ENCODE measurements around the gene TMEM201. TPM values are rescaled to one million over a fixed set of nuclear protein-coding genes. Genes with fewer than 3 reads are reported as not detected.

The TMEM201 gene
- total RNA-seq, 1 donor from 2014 or later: 35.1 TPM

- TF ChIP-seq, protein P1, sequence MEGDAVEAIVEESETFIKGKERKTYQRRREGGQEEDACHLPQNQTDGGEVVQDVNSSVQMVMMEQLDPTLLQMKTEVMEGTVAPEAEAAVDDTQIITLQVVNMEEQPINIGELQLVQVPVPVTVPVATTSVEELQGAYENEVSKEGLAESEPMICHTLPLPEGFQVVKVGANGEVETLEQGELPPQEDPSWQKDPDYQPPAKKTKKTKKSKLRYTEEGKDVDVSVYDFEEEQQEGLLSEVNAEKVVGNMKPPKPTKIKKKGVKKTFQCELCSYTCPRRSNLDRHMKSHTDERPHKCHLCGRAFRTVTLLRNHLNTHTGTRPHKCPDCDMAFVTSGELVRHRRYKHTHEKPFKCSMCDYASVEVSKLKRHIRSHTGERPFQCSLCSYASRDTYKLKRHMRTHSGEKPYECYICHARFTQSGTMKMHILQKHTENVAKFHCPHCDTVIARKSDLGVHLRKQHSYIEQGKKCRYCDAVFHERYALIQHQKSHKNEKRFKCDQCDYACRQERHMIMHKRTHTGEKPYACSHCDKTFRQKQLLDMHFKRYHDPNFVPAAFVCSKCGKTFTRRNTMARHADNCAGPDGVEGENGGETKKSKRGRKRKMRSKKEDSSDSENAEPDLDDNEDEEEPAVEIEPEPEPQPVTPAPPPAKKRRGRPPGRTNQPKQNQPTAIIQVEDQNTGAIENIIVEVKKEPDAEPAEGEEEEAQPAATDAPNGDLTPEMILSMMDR (IDR thresholded peaks at IDR 0.05; ENCODE audit: partially characterized antibody, unreplicated experiment): no peak
- no peaks in the 10 kb centered on the region for H3K9me3 Mint-ChIP-seq (ENCODE audit: unreplicated experiment)
- H3K27ac Mint-ChIP-seq (ENCODE audit: unreplicated experiment): no peak overlapping the region
- H3K4me3 Mint-ChIP-seq (ENCODE audit: unreplicated experiment): no peak overlapping the region
- peaks cover 8% of the 10 kb centered on the region for H3K27me3 Mint-ChIP-seq (ENCODE audit: unreplicated experiment)
- H3K4me1 Mint-ChIP-seq (ENCODE audit: low read depth, unreplicated experiment): no peaks in the 10 kb centered on the region
- H3K36me3 Mint-ChIP-seq (ENCODE audit: unreplicated experiment): no peaks in the 10 kb centered on the region
- DNase-seq: no peak
Measured at GRCh38 chr1:9626201-9626608, 37.5 kb downstream of the TMEM201 start.

DNA sequence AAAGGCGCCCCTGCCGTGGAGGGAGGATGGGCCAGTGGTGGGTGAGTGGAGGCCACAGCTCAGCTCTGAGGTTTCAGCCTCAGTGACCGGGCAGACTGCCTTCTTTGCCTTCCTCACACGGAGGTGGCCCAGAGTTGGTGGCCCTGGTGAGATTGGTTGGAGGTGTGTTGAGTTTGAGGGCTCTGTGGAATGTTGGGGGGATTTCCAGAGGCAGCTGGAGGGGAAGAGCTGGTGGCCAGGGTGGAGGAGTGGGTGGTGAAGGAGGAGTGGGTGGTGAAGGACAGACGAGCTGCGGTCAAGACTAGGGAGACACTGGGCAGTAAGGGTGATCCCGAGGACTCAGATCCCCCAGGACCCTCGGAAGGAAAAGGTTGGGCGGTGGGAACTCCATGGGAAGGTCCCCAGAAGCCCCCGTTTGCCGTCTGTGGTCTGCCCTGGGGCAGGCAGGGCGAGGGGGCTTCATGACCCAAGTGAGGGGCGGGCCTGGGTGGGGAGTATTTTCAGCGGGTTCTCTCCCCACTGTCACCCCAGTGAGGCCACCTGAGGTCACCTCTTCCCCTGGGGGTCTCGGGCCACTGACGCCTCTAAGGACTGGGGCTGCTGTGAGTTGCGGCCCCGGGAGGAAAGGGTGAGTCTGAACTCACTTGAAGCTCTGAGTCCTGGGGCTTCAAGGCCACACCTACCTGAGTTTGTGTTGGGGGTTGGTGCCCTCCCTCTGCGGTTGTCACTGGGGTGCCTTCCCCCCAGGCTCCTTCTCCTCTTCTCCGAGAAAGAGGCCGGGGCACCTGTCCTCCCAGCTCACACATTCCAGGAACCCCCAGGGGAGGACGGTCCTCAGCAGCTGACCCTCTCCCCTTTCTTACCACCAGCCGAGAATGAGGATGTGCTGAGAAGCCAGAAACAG lies 40.1 kb downstream of the TMEM201 start:
- TF ChIP-seq, protein P1 (IDR thresholded peaks at IDR 0.05; ENCODE audit: partially characterized antibody, unreplicated experiment): no peak
- Mint-ChIP-seq H3K4me3 (ENCODE audit: unreplicated experiment) (no peak overlapping the region), H3K4me1 (ENCODE audit: low read depth, unreplicated experiment) (no peaks in the 10 kb centered on the region), H3K27me3 (ENCODE audit: unreplicated experiment) (peaks cover 4% of the 10 kb centered on the region), H3K36me3 (ENCODE audit: unreplicated experiment) (no peaks in the 10 kb centered on the region), H3K27ac (ENCODE audit: unreplicated experiment) (no peak overlapping the region), H3K9me3 (ENCODE audit: unreplicated experiment) (no peaks in the 10 kb centered on the region)
- DNase-seq: no peak

DNA sequence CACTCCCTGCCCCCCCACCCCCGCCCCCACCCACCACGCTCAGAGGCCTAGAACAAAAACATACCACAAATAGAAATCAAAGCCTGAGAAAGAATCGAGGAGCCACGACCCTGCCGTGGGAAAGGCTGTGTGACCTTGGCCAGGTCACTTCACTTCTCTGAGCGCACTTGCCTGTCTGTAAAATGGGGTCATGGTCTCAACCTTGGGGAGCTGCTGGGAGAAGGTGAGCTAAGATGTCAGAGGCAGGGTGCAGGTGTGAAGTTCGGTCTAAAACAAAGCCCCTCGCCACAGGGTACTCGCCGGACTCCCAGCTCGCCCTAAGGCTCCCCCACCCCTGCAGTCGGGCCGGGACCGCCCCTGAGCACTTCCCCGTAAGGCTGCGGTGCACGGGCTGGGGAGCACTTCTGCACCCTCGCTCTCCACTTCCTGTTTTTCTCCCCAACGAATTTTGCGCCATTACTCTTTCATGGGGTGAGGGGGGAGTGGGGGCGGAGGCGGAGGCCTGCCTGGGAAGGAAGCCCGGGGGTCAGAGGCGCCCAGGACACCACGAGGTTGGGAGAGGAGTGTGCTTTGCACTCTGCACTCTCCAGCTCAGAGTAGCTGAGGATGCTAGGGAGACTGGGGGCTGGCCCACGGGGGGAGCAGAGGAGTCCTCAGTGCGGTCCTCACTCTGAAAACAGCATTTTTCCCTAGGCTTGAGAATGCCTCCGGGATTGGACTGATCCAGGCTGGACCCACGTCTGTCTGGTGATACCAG lies 40.9 kb downstream of the TMEM201 start:
- Mint-ChIP-seq H3K4me1 (ENCODE audit: low read depth, unreplicated experiment) (no peaks in the 10 kb centered on the region), H3K27me3 (ENCODE audit: unreplicated experiment) (peaks cover 4% of the 10 kb centered on the region), H3K9me3 (ENCODE audit: unreplicated experiment) (no peaks in the 10 kb centered on the region), H3K4me3 (ENCODE audit: unreplicated experiment) (no peak overlapping the region), H3K27ac (ENCODE audit: unreplicated experiment) (no peak overlapping the region), H3K36me3 (ENCODE audit: unreplicated experiment) (no peaks in the 10 kb centered on the region)
- no peak for DNase-seq
- TF ChIP-seq, protein P1 (IDR thresholded peaks at IDR 0.05; ENCODE audit: partially characterized antibody, unreplicated experiment): no peak

- Mint-ChIP-seq H3K27ac (ENCODE audit: unreplicated experiment) (no peak overlapping the region), H3K27me3 (ENCODE audit: unreplicated experiment) (peaks cover 4% of the 10 kb centered on the region), H3K9me3 (ENCODE audit: unreplicated experiment) (no peaks in the 10 kb centered on the region), H3K4me3 (ENCODE audit: unreplicated experiment) (no peak overlapping the region), H3K4me1 (ENCODE audit: low read depth, unreplicated experiment) (no peaks in the 10 kb centered on the region), H3K36me3 (ENCODE audit: unreplicated experiment) (no peaks in the 10 kb centered on the region)
- no peak for DNase-seq
- TF ChIP-seq, protein P1 (IDR thresholded peaks at IDR 0.05; ENCODE audit: partially characterized antibody, unreplicated experiment): no peak
Measured at GRCh38 chr1:9630331-9631111, 41.8 kb downstream of the TMEM201 start.
